K562 (cell line): ENCODE data around the gene PTPRM. TPM values are rescaled to one million over a fixed set of nuclear protein-coding genes. Genes with fewer than 3 reads are reported as not detected.

Experiments used
- ATAC-seq: fragments of 200-7000 bp; cut with Tn5 transposase; 3 replicates; pipeline ENCODE4 v1.9.1; 2020; ENCODE audit warnings: moderate library complexity
- BruUV-seq: library from RNA; stranded (reverse); fragments of 400-500 nt; replicated peaks from 2 replicates; lab custom pipeline; 2021; lab: Mats Ljungman, UMichigan
- CTCF ChIA-PET: fragments of 300-600 bp; formaldehyde crosslinking; extraction: SDS; loops from one replicate; lab custom pipeline; 2021; ENCODE audit warnings: low intra/inter-chr PET ratio; lab: Yijun Ruan, JAX
- POLR2A ChIA-PET: fragments of 300-600, 350-650 bp; sonication (Branson Sonifier 250); formaldehyde crosslinking; extraction: SDS; loops from one replicate; lab custom pipeline; 2021; ENCODE audit warnings: antibody characterized with exemption, inconsistent platforms; lab: Yijun Ruan, JAX
- DNase-seq, 4 experiments: peaks; one replicate each; pipeline versions ENCODE4 v3.0.0 to v3.0.0-alpha.2; 2011 to 2018; ENCODE audit warnings: low spot score in 3 of 4, mixed read lengths in 3 of 4; ENCODE audit errors: extremely low read depth in 1 of 4
- FAIRE-seq: peaks from 2 replicates; lab custom pipeline; 2011; peaks lifted over from hg19 to GRCh38; lab: Jason Lieb, UNC
- H2AFZ ChIP-seq: 2 replicates; pipeline ENCODE4 v1.6.0; 2011; ENCODE audit warnings: low read depth, low read length, control low read depth, inconsistent platforms
- H3K27ac ChIP-seq: fragments of 200-600 bp; 3 replicates; pipeline ENCODE4 v1.8.0; 2011; ENCODE audit warnings: low read depth, mild to moderate bottlenecking, control low read depth, inconsistent platforms, low read length, moderate library complexity, mixed read lengths; ENCODE audit errors: extremely low read depth
- H3K27me3 ChIP-seq, 2 experiments: fragments of 300-600 bp in 1 of 2; 2 replicates in 1 of 2; 3 replicates in 1 of 2; pipeline versions ENCODE4 v1.6.0 to v1.8.0; 2011; ENCODE audit warnings: inconsistent platforms in 2 of 2, low read length in 2 of 2, mild to moderate bottlenecking in 1 of 2, mixed read lengths in 1 of 2, moderate library complexity in 1 of 2; ENCODE audit not compliant: control insufficient read depth in 2 of 2, insufficient read depth in 2 of 2
- H3K36me3 ChIP-seq: fragments of 300-600 bp; 3 replicates; pipeline ENCODE4 v1.8.0; 2011; ENCODE audit warnings: mild to moderate bottlenecking, low read length, inconsistent platforms; ENCODE audit not compliant: control insufficient read depth, insufficient read depth
- H3K4me1 ChIP-seq, 2 experiments: fragments of 200-600 bp in 1 of 2; replicated peaks in 1 of 2; 2 replicates in 1 of 2; 3 replicates in 1 of 2; pipeline versions ENCODE4 v1.5.1 to v1.8.0; 2011; ENCODE audit warnings: inconsistent platforms in 2 of 2, low read length in 2 of 2, mild to moderate bottlenecking in 1 of 2, mixed read lengths in 1 of 2, moderate library complexity in 1 of 2; ENCODE audit not compliant: control insufficient read depth in 2 of 2, insufficient read depth in 2 of 2
- H3K4me2 ChIP-seq: 2 replicates; pipeline ENCODE4 v1.6.1; 2011; ENCODE audit warnings: low read length, control low read depth, inconsistent platforms, mixed read lengths; ENCODE audit not compliant: insufficient read depth
- H3K4me3 ChIP-seq: fragments of 200-600 bp; sonication (generic), shearing (Covaris generic); 2 replicates; pipeline ENCODE4 v1.5.1; 2016; ENCODE audit warnings: control low read depth, inconsistent platforms
- H3K79me2 ChIP-seq: fragments of 200-600 bp; 3 replicates; pipeline ENCODE4 v1.8.0; 2011; ENCODE audit warnings: low read length, inconsistent platforms; ENCODE audit not compliant: control insufficient read depth, insufficient read depth
- H3K9ac ChIP-seq, 2 experiments: 2 replicates each; pipeline versions ENCODE4 v1.6.0 to v1.6.1; 2011; ENCODE audit warnings: low read depth in 2 of 2, low read length in 2 of 2, control low read depth in 1 of 2, inconsistent platforms in 1 of 2, mild to moderate bottlenecking in 1 of 2, mixed read lengths in 1 of 2; ENCODE audit not compliant: insufficient read depth in 1 of 2
- H3K9me1 ChIP-seq: one replicate; pipeline ENCODE4 v1.6.0; 2011; ENCODE audit warnings: inconsistent platforms, mild to moderate bottlenecking, low read length, moderate library complexity; ENCODE audit not compliant: control insufficient read depth, insufficient read depth
- H3K9me3 ChIP-seq: replicated peaks from 2 replicates; pipeline ENCODE4 v1.5.1; 2011; ENCODE audit warnings: low read depth, low read length, inconsistent platforms; ENCODE audit not compliant: control insufficient read depth, insufficient read depth
- H4K20me1 ChIP-seq: replicated peaks from 2 replicates; pipeline ENCODE4 v1.6.1; 2011; ENCODE audit warnings: low read length, inconsistent platforms, mixed read lengths; ENCODE audit not compliant: control insufficient read depth, insufficient read depth
- C11orf30 ChIP-seq: fragments of 450-650 bp; IDR thresholded peaks from 2 replicates; pipeline ENCODE4 v1.6.1; 2016; ENCODE audit warnings: low read depth, mild to moderate bottlenecking
- FOXA3 ChIP-seq, 2 experiments: fragments of 450-650 bp in 1 of 2; sonication (generic) in 1 of 2; formaldehyde crosslinking; IDR thresholded peaks in 1 of 2; conservative IDR thresholded peaks in 1 of 2; 2 replicates each; pipeline versions ENCODE4 v1.4.0 to v1.8.0; 2020 to 2022; ENCODE audit warnings: mild to moderate bottlenecking in 2 of 2, missing genetic modification reagents in 1 of 2
- KLF1 ChIP-seq: fragments of 450-650 bp; IDR thresholded peaks from 2 replicates; pipeline ENCODE4 v1.6.1; 2016; ENCODE audit warnings: missing genetic modification characterization, missing compliant biosample characterization
- LARP7 ChIP-seq: fragments of 450-650 bp; IDR thresholded peaks from 2 replicates; pipeline ENCODE4 v1.6.1; 2016
- MTF1 ChIP-seq: fragments of 250-450 bp; sonication (Bioruptor Pico); IDR thresholded peaks from 2 replicates; pipeline ENCODE4 v1.9.0; 2021; ENCODE audit warnings: moderate library complexity, mild to moderate bottlenecking, inconsistent platforms, borderline replicate concordance
- NFRKB ChIP-seq: fragments of 450-650 bp; IDR thresholded peaks from 2 replicates; pipeline ENCODE4 v1.6.1; 2016; ENCODE audit warnings: low read depth
- POLR3A ChIP-seq: IDR thresholded peaks from 2 replicates; pipeline ENCODE4 v1.6.1; 2011; ENCODE audit warnings: borderline replicate concordance, mild to moderate bottlenecking, moderate library complexity; ENCODE audit not compliant: insufficient read length, insufficient read depth; ENCODE audit errors: extremely low read depth
- PYGO2 ChIP-seq: fragments of 450-650 bp; IDR thresholded peaks from 2 replicates; pipeline ENCODE4 v1.6.1; 2016; ENCODE audit warnings: mild to moderate bottlenecking, missing genetic modification characterization, moderate library complexity, missing compliant biosample characterization
- ZNF282 ChIP-seq: sonication (generic); formaldehyde crosslinking; IDR thresholded peaks from 2 replicates; pipeline ENCODE4 v1.8.1; 2023; ENCODE audit warnings: missing genetic modification reagents
- WGBS: fragments of 100-300 bp; shearing (Covaris generic); methylation state at CpG from one replicate; pipeline ENCODE4 v1.1.6; 2016; ENCODE audit warnings: low coverage, mixed read lengths; ENCODE audit not compliant: insufficient coverage; ENCODE audit errors: missing lambda C conversion rate; 5-methylcytosine and 5-hydroxymethylcytosine counted together
- in situ Hi-C: fragments of 300-500 bp; cut with MboI; formaldehyde crosslinking; loops from 4 replicates; pipeline ENCODE4 v1.15.0; 2018; ENCODE audit warnings: inconsistent platforms, mixed read lengths
- intact Hi-C: fragments of 100-400 bp; cut with micrococcal nuclease; formaldehyde crosslinking; loops from 2 replicates; pipeline ENCODE4 v1.14.2; 2022
- polyA plus RNA-seq, 8 experiments: library from polyadenylated mRNA; depleted of rRNA in 4 of 8; stranded (reverse) in 5 of 8; unstranded in 3 of 8; fragments of >200 nt; fragmentation: Nextera tagmentation in 2 of 8; fragmentation: Illumina TruSeq in 1 of 8; extraction: Ambion mirVana in 2 of 8; extraction: Trizol in 1 of 8; gene quantifications; 2 replicates each; pipeline versions ENCODE4 v1.2.1 to v1.2.3, GENCODE V29; 2011 to 2014; ENCODE audit warnings: inconsistent platforms in 1 of 8, missing spikeins in 1 of 8
- total RNA-seq, 7 experiments: library from RNA; depleted of rRNA in 6 of 7; stranded (reverse); fragments of >200 nt in 6 of 7; fragmentation: Illumina TruSeq in 2 of 7; extraction: Trizol in 2 of 7; gene quantifications; 2 replicates each; pipeline versions ENCODE4 v1.2.1 to v1.2.3, GENCODE V29; 2011 to 2021; ENCODE audit warnings: low replicate concordance in 1 of 7
- TF ChIP-seq, protein P1 (sequence below): fragments of 250-450 bp; sonication (Bioruptor Pico); IDR thresholded peaks from 2 replicates; pipeline ENCODE4 v1.5.0; 2021; ENCODE audit warnings: mild to moderate bottlenecking, moderate library complexity
- TF ChIP-seq, protein P2 (sequence below), 2 experiments: IDR thresholded peaks; 2 replicates each; pipeline ENCODE4 v1.6.1; 2011; ENCODE audit warnings: borderline replicate concordance in 1 of 2, control low read depth in 1 of 2, low read depth in 1 of 2, low read length in 1 of 2, mild to moderate bottlenecking in 1 of 2, mixed read lengths in 1 of 2, moderate library complexity in 1 of 2; ENCODE audit not compliant: insufficient read depth in 1 of 2, insufficient read length in 1 of 2, poor library complexity in 1 of 2, severe bottlenecking in 1 of 2; ENCODE audit errors: extremely low read depth in 1 of 2
- TF ChIP-seq, protein P3 (sequence below): fragments of 200-800 bp; sonication (Bioruptor generic); IDR thresholded peaks from 2 replicates; pipeline ENCODE4 v1.6.1; 2017; ENCODE audit warnings: missing genetic modification characterization, missing compliant biosample characterization
- TF ChIP-seq, protein P4 (sequence below): fragments of 250-450 bp; sonication (Bioruptor Pico); IDR thresholded peaks from 2 replicates; pipeline ENCODE4 v1.4.0; 2020

PTPRM gene
- total and polyA plus RNA-seq, 9 of the 15 experiments (the other 6 are each of a cell fraction or from before 2014, with no cell fraction given), result 0.03 to 0.16 (median 0.08) TPM; not detected in 3

DNA sequence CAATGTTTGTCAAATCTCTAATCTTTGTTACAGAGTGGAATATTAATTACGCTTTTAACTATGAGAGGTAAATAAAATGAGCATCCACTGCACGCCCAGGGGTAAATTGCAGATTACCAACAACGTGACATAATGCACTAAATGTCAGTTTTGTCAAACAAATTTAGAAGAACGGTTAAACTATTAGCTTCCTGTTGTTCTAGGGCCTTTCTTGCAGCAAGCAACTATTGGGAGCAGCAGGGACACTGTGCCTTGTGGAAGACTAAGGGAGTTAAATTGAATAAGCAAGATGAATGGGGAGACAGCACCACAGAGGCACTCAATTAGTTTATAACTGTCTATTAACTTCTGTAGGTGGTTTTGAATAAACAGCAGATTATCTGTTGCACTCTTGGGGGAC, 651.1 kb downstream of the PTPRM start:
- intact Hi-C loops, result no loop called here
- no peak overlapping the region for H3K4me3 ChIP-seq
- no peak overlapping the region for H3K27ac ChIP-seq
- ATAC-seq (no peak), DNase-seq (no peak)
- in situ Hi-C loops, result no loop called here
- no peaks in the 10 kb centered on the region for H3K9me3 ChIP-seq
- H2AFZ ChIP-seq, result no peak overlapping the region
- no peaks in the 10 kb centered on the region for H3K36me3 ChIP-seq
- no peak overlapping the region for H3K4me2 ChIP-seq
- CTCF ChIA-PET, result no interaction called here
- no peaks in the 10 kb centered on the region for H3K9me1 ChIP-seq
- H3K27me3 ChIP-seq, result peaks cover 0 to 2% of the 10 kb centered on the region in 2 experiments; a peak in 1 of 5 replicates
- no peak for TF ChIP-seq NFRKB
- TF ChIP-seq, protein P1, sequence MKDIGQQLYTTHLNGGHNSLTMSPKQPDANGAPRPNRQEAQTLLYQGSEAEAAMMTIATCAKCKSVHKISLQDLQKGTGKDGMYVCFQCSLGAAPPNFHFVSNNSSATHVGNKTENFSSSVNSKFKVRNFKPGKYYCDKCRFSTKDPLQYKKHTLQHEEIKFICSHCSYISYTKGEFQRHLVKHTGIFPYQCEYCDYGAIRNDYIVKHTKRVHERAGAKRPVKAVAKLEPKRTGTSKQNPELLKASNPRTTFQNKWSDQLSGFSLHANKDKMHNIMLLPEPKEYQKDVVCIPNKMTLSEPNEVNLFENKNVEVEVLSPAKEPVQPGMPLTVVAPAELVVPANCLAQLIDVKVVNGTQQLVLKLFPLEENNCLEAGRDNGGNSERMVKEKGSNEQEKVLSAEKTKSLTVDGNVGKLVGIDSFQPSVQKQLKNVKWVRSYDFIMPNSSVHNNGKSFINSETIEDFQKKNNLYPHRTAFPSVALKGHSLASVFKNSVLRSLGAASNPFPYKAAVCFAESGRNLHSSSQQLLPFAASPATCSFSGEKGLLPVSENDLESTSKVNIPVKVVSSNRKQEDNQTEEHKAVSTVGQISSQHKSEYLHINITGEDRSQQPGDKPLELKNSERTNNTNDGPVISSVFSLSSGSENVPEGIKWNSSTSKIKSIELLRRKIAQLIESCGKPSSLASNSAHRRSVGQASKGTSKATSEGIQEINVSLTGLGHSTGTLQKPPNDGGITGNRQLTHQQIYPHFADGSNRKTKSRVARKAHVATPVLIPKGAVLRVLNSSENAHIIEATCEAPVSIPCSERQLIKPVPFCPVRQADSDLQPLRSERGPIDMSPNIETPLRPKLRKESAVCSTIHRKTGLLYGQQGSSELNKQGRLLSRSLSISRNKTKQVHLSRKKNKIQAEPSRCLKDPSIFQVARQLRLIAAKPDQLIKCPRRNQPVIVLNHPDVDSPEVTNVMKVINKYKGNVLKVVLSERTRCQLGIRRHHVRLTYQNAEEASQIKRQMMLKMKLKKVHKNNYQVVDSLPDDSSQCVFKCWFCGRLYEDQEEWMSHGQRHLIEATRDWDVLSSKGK (CRISPR knock-in tag), result no peak
- no peak for TF ChIP-seq KLF1
- no peak for TF ChIP-seq LARP7
- no peak for TF ChIP-seq ZNF282 (CRISPR knock-in tag)
- TF ChIP-seq MTF1 (CRISPR knock-in tag), result no peak
- TF ChIP-seq FOXA3 (CRISPR knock-in tag; conservative IDR thresholded peaks at IDR 0.05 in 1 of 2, IDR thresholded peaks at IDR 0.05 in 1 of 2), result no peak
- TF ChIP-seq, protein P2, sequence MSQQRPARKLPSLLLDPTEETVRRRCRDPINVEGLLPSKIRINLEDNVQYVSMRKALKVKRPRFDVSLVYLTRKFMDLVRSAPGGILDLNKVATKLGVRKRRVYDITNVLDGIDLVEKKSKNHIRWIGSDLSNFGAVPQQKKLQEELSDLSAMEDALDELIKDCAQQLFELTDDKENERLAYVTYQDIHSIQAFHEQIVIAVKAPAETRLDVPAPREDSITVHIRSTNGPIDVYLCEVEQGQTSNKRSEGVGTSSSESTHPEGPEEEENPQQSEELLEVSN (IDR thresholded peaks at IDR 0.05; ENCODE audit: borderline replicate concordance in 1 of 2, extremely low read depth in 1 of 2, insufficient read depth in 1 of 2, insufficient read length in 1 of 2, low read depth in 1 of 2, low read length in 1 of 2, poor library complexity in 1 of 2, severe bottlenecking in 1 of 2), result no peak
- TF ChIP-seq, protein P3, sequence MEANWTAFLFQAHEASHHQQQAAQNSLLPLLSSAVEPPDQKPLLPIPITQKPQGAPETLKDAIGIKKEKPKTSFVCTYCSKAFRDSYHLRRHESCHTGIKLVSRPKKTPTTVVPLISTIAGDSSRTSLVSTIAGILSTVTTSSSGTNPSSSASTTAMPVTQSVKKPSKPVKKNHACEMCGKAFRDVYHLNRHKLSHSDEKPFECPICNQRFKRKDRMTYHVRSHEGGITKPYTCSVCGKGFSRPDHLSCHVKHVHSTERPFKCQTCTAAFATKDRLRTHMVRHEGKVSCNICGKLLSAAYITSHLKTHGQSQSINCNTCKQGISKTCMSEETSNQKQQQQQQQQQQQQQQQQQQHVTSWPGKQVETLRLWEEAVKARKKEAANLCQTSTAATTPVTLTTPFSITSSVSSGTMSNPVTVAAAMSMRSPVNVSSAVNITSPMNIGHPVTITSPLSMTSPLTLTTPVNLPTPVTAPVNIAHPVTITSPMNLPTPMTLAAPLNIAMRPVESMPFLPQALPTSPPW, result no peak
- no peak for TF ChIP-seq C11orf30
- TF ChIP-seq PYGO2 (tag), result no peak
- TF ChIP-seq, protein P4, sequence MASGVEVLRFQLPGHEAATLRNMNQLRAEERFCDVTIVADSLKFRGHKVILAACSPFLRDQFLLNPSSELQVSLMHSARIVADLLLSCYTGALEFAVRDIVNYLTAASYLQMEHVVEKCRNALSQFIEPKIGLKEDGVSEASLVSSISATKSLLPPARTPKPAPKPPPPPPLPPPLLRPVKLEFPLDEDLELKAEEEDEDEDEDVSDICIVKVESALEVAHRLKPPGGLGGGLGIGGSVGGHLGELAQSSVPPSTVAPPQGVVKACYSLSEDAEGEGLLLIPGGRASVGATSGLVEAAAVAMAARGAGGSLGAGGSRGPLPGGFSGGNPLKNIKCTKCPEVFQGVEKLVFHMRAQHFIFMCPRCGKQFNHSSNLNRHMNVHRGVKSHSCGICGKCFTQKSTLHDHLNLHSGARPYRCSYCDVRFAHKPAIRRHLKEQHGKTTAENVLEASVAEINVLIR (CRISPR knock-in tag), result no peak
- no peak for TF ChIP-seq POLR3A
- TF ChIP-seq, all 486 proteins: peak for 0
- POLR2A ChIA-PET, result no interaction called here
- no TSS peak for BruUV-seq
- WGBS, result 1% methylated on average over 4 of the region's 4 CpGs
- Histone ChIP-seq H3K79me2 (no peaks in the 10 kb centered on the region), H4K20me1 (no peaks in the 10 kb centered on the region), H3K4me1 (no peaks in the 10 kb centered on the region), H3K9ac (no peak overlapping the region)
- no peak for FAIRE-seq
